H1 (cell line): ENCODE data around the gene MTMR6. TPM values are rescaled to one million over a fixed set of nuclear protein-coding genes. Genes with fewer than 3 reads are reported as not detected.

ENCODE experiments used
- BACH1 ChIP-seq: IDR thresholded peaks from 2 replicates; pipeline ENCODE4 v1.6.1; 2012; ENCODE audit warnings: low read length, improper control_type of control experiment
- CEBPB ChIP-seq: IDR thresholded peaks from 2 replicates; pipeline ENCODE4 v1.6.1; 2012; ENCODE audit warnings: low read depth, low read length
- E2F6 ChIP-seq: IDR thresholded peaks from 2 replicates; pipeline ENCODE4 v1.6.1; 2012; ENCODE audit warnings: inconsistent platforms
- KDM1A ChIP-seq: fragments of 200-600, 300-600 bp; sonication (generic); IDR thresholded peaks from 2 replicates; pipeline ENCODE4 v1.7.1; 2016; ENCODE audit warnings: mild to moderate bottlenecking, low read length, borderline replicate concordance
- KDM5A ChIP-seq: fragments of 200-600 bp; IDR thresholded peaks from 2 replicates; pipeline ENCODE4 v1.7.1; 2012; ENCODE audit warnings: mild to moderate bottlenecking, low read length, inconsistent platforms, mixed read lengths
- SAP30 ChIP-seq: fragments of 300-600 bp; sonication (generic); IDR thresholded peaks from 2 replicates; pipeline ENCODE4 v1.7.1; 2012; ENCODE audit warnings: low read length, moderate library complexity, mild to moderate bottlenecking, inconsistent platforms; ENCODE audit not compliant: insufficient read depth, insufficient replicate concordance
- TAF1 ChIP-seq: IDR thresholded peaks from 2 replicates; pipeline ENCODE4 v1.6.1; 2011; ENCODE audit warnings: mild to moderate bottlenecking, low read depth, low read length
- USF2 ChIP-seq: IDR thresholded peaks from 2 replicates; pipeline ENCODE4 v1.6.1; 2011; ENCODE audit warnings: low read length, improper control_type of control experiment
- YY1 ChIP-seq: IDR thresholded peaks from 2 replicates; pipeline ENCODE4 v1.6.1; 2011; ENCODE audit warnings: low read depth, mild to moderate bottlenecking, low read length
- polyA plus RNA-seq, 7 experiments: library from polyadenylated mRNA; depleted of rRNA in 3 of 7; stranded (reverse) in 5 of 7; unstranded in 2 of 7; fragments of >200 nt in 5 of 7; fragments of 200-250 nt in 2 of 7; gene quantifications; 1 replicate in 5 of 7; 2 replicates in 1 of 7; 4 replicates in 1 of 7; pipeline versions ENCODE4 v1.2.1 to v1.2.3, GENCODE V29; 2011 to 2013; ENCODE audit warnings: missing spikeins in 2 of 7, mixed read lengths in 2 of 7
- total RNA-seq: library from RNA; stranded (reverse); fragmentation: NEBNext Ultra II Directional; extraction: Animal tissue kit (Norgen Biotek cat#: 25700); gene quantifications from 2 replicates; pipeline ENCODE4 v1.2.1, GENCODE V29; 2021

Gene MTMR6
- total and polyA plus RNA-seq, 2 of the 8 experiments (the other 6 are each of a cell fraction or from before 2014, with no cell fraction given): 2.1 to 8.4 TPM

GRCh38 chr13:25295228-25295627 is 7.9 kb upstream of the MTMR6 start (continued):
- TF ChIP-seq KDM1A (no peak), SAP30 (no peak), YY1 (no peak), KDM5A (no peak), TAF1 (no peak), USF2 (no peak), CEBPB (no peak), E2F6 (no peak), BACH1 (no peak)
